Retinal pigment epithelial cell (primary cell): ENCODE data around the gene UBE3C.
A peak's percentile ranks its signal among the peaks of the same experiment; 100 is the strongest.

Experiments
- DNase-seq: peaks from one replicate; pipeline ENCODE4 v3.0.0-alpha.2; 2010; ENCODE audit warnings: low read depth
- H3K4me3 ChIP-seq: 2 replicates; pipeline ENCODE4 v1.5.1; 2011; ENCODE audit warnings: mild to moderate bottlenecking, low read length, control low read depth, moderate library complexity
- CTCF ChIP-seq: conservative IDR thresholded peaks from 2 replicates; pipeline ENCODE4 v1.5.1; 2011; ENCODE audit warnings: low read depth, low read length, control low read depth, inconsistent platforms

Gene UBE3C

DNA sequence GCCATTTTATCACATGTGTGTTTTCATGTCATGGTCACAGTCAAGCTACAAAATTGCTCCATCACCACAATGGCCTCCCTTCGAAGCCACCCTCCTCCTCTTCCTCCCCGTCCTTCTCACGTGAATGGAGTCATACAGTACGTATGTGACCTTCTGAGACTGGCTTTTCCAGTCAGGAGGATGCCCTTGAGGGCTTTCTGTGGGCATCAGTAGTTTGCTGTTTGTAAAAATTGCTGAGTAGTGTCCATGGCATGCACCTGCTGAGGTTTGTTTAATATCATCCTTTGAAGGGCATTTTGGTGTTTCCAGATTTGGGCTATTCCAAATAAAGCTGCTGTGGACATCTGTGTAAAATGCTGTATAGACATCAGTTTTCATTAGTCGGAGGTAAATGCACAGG is 5.9 kb upstream of the UBE3C start:
- no peak for TF ChIP-seq CTCF
- no peak for DNase-seq
- no peak overlapping the region for H3K4me3 ChIP-seq

- no peak for TF ChIP-seq CTCF
- DNase-seq, result no peak
- H3K4me3 ChIP-seq, result no peak overlapping the region
These were observed 5.4 kb upstream of the UBE3C start for GRCh38 chr7:157133304-157133703.

GRCh38 chr7:157136372-157136771 is 2.4 kb upstream of the UBE3C start:
- no peak overlapping the region for H3K4me3 ChIP-seq
- no peak for TF ChIP-seq CTCF
- no peak for DNase-seq

GRCh38 chr7:157138101-157138423 is 664 bp upstream of the UBE3C start:
- TF ChIP-seq CTCF, result no peak
- H3K4me3 ChIP-seq, result peak overlapping the region; percentile 53
- DNase-seq, result no peak

GRCh38 chr7:157139111-157139809 is 534 bp downstream of the UBE3C start:
- DNase-seq, result no peak
- TF ChIP-seq CTCF, result no peak
- peak overlapping the region; percentile 80 for H3K4me3 ChIP-seq

GRCh38 chr7:157139810-157140510 is 1.2 kb downstream of the UBE3C start:
- DNase-seq, result no peak
- H3K4me3 ChIP-seq, result peak overlapping the region; percentile 80
- no peak for TF ChIP-seq CTCF

DNA sequence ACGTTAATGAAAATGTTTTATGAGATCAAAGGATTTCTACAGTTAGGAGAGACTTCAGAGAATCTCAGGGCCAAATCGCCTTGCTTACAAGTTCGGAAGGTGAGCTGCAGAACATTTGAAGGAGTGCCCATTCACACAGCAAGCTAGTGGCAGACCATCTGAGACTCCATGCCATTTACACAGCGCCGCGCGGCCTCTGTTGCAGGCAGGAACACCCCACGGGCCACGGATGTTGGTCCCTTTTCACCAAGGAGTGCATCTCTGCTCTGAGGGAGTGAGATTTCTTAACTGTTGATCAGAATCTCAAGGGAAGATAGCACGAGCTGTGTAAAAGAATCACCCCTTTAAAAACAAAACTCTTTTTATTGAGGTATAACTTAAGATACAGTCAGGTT is 1.8 kb downstream of the UBE3C start:
- H3K4me3 ChIP-seq, result peak overlapping the region; percentile 80
- no peak for TF ChIP-seq CTCF
- DNase-seq, result no peak
